GM12892 (cell line): ENCODE results near the gene RAB6A.

Source experiments
- POLR2A ChIP-seq: IDR thresholded peaks from 2 replicates; pipeline ENCODE4 v1.6.1; 2011; ENCODE audit warnings: low read depth, low read length, control low read depth
- POLR2AphosphoS5 ChIP-seq: IDR thresholded peaks from 2 replicates; pipeline ENCODE4 v1.6.1; 2011; ENCODE audit warnings: low read depth, low read length, control low read depth
- TAF1 ChIP-seq: IDR thresholded peaks from 2 replicates; pipeline ENCODE4 v1.6.1; 2011; ENCODE audit warnings: low read depth, mild to moderate bottlenecking, control low read depth, low read length, borderline replicate concordance

- TF ChIP-seq POLR2A (no peak), POLR2AphosphoS5 (no peak), TAF1 (no peak)
These were observed 119.2 kb downstream of the RAB6A start for GRCh38 chr11:73641668-73642067.
